ENCODE results near the gene R3HDM1.

The R3HDM1 gene

DNA sequence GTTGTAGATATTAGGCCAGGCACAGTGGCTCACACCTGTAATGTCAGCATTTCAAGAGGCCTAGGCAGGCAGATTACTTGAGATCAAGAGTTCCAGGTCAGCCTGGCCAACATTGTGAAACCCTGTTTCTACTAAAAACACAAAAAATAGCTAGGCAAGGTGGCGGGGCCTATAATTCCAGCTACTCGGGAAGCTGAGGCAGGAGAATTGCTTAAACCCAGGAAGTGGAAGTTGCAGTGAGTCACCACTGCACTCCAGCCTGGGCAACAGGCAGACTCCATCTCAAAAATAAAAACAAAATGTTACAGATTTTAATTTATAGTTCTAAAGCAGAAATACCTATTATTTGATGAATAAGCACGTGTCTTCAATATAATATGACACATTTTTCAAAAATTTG lies 144.7 kb downstream of the R3HDM1 start:
- H3K4me3 ChIP-seq (ENCODE audit: low read depth, low read length): no peak overlapping the region
- no peak overlapping the region for H2AK5ac ChIP-seq (ENCODE audit: low read length)
- no peak overlapping the region for H2AFZ ChIP-seq (ENCODE audit: insufficient read depth, low read length, poor library complexity)
- H3K18ac ChIP-seq (ENCODE audit: low read length): no peak overlapping the region
- no CpG with 5 or more reads among the region's 3 CpGs for WGBS (ENCODE audit: extremely low coverage, insufficient coverage, insufficient read length)
- no peak overlapping the region for H3K4me2 ChIP-seq (ENCODE audit: low read length)
- DNase-seq: peak in 1 of 2 donors; percentile 40
- H3K27me3 ChIP-seq (ENCODE audit: insufficient read depth, low read length): no peaks in the 10 kb centered on the region
- peaks cover 6 to 7% of the 10 kb centered on the region in 2 experiments for H3K36me3 ChIP-seq (ENCODE audit: control insufficient read depth in 1 of 2, insufficient read depth in 2 of 2, low read length in 2 of 2)
- no peak overlapping the region for H4K12ac ChIP-seq (ENCODE audit: low read depth, low read length)
- H2BK12ac ChIP-seq (ENCODE audit: low read length): no peak overlapping the region
- H3K9me3 ChIP-seq (ENCODE audit: insufficient read depth, low read depth, low read length): no peaks in the 10 kb centered on the region
- H3K27ac ChIP-seq (ENCODE audit: low read depth, low read length): no peak overlapping the region
- H3K4ac ChIP-seq (ENCODE audit: low read depth, low read length): no peak overlapping the region
- no peak overlapping the region for H4K8ac ChIP-seq (ENCODE audit: low read depth, low read length)
- H3K23ac ChIP-seq (ENCODE audit: low read length): no peak overlapping the region
- H3K4me1 ChIP-seq (ENCODE audit: control insufficient read depth in 1 of 2, insufficient read depth in 2 of 2, low read length in 2 of 2): no peaks in the 10 kb centered on the region
- H3K79me1 ChIP-seq (ENCODE audit: low read length): no peaks in the 10 kb centered on the region
- H2BK5ac ChIP-seq (ENCODE audit: low read depth, low read length, poor library complexity): no peak overlapping the region
- no peak overlapping the region for H4K91ac ChIP-seq (ENCODE audit: low read depth, low read length)
- H3K79me2 ChIP-seq (ENCODE audit: control insufficient read depth, insufficient read depth, low read length, poor library complexity): no peaks in the 10 kb centered on the region
- H3K9ac ChIP-seq (ENCODE audit: low read length): no peak overlapping the region
- no peak overlapping the region for H3K14ac ChIP-seq (ENCODE audit: low read length)
- H2BK120ac ChIP-seq (ENCODE audit: insufficient read depth, low read length, poor library complexity): no peak overlapping the region

DNA sequence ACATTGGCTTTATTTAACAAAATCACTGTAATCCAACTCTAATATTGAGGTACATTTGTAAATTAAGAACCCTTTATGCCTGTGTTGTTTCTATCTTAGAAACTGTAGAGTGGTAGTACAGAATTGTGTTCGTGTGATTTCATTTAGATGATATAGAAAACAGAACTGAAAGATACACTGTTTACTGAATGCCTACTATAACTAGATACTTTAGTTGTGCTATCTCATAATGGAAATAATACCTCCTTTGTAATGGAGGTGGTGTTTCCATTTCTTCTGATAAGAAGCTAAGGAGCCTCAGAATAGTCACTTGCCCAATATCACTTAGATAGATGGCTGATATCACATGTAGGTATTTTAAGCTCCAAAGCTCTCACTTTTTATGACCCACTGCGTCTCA lies 147.8 kb downstream of the R3HDM1 start:
- no peak overlapping the region for H2BK120ac ChIP-seq (ENCODE audit: insufficient read depth, low read length, poor library complexity)
- H3K36me3 ChIP-seq (ENCODE audit: control insufficient read depth in 1 of 2, insufficient read depth in 2 of 2, low read length in 2 of 2): peaks cover 4 to 5% of the 10 kb centered on the region in 2 experiments
- no peak overlapping the region for H3K9ac ChIP-seq (ENCODE audit: low read length)
- no peak overlapping the region for H2BK5ac ChIP-seq (ENCODE audit: low read depth, low read length, poor library complexity)
- H3K4me3 ChIP-seq (ENCODE audit: low read depth, low read length): no peak overlapping the region
- no peak overlapping the region for H4K8ac ChIP-seq (ENCODE audit: low read depth, low read length)
- H3K9me3 ChIP-seq (ENCODE audit: insufficient read depth, low read depth, low read length): no peaks in the 10 kb centered on the region
- no peak overlapping the region for H2AK5ac ChIP-seq (ENCODE audit: low read length)
- H4K12ac ChIP-seq (ENCODE audit: low read depth, low read length): no peak overlapping the region
- no peak for DNase-seq
- H3K23ac ChIP-seq (ENCODE audit: low read length): no peak overlapping the region
- H3K4ac ChIP-seq (ENCODE audit: low read depth, low read length): no peak overlapping the region
- no peak overlapping the region for H3K14ac ChIP-seq (ENCODE audit: low read length)
- WGBS (ENCODE audit: extremely low coverage, insufficient coverage, insufficient read length): no CpG with 5 or more reads among the region's 2 CpGs
- no peak overlapping the region for H2AFZ ChIP-seq (ENCODE audit: insufficient read depth, low read length, poor library complexity)
- no peaks in the 10 kb centered on the region for H3K4me1 ChIP-seq (ENCODE audit: control insufficient read depth in 1 of 2, insufficient read depth in 2 of 2, low read length in 2 of 2)
- no peak overlapping the region for H2BK12ac ChIP-seq (ENCODE audit: low read length)
- no peak overlapping the region for H3K4me2 ChIP-seq (ENCODE audit: low read length)
- no peaks in the 10 kb centered on the region for H3K79me1 ChIP-seq (ENCODE audit: low read length)
- no peaks in the 10 kb centered on the region for H3K79me2 ChIP-seq (ENCODE audit: control insufficient read depth, insufficient read depth, low read length, poor library complexity)
- no peak overlapping the region for H3K18ac ChIP-seq (ENCODE audit: low read length)
- H3K27ac ChIP-seq (ENCODE audit: low read depth, low read length): no peak overlapping the region
- no peak overlapping the region for H4K91ac ChIP-seq (ENCODE audit: low read depth, low read length)
- no peaks in the 10 kb centered on the region for H3K27me3 ChIP-seq (ENCODE audit: insufficient read depth, low read length)

DNA sequence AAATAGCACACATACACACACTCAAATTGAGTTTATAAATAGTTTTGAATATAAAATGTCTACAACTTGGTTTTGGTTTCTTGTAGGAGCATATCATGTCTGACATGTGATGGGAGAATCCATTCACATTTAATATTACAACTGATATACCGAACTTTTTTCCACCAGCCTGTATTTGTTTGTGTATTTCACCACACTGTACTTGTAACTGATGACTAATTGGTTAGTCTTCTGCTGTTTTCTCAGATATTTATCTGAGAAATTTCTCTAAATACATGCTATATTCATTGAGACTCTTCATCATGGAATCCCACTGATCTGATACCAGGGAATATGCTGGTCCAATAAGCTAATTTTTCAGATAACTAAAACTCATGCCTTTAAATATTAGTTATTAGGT lies 154.1 kb downstream of the R3HDM1 start:
- Histone ChIP-seq H2AK5ac (ENCODE audit: low read length) (no peak overlapping the region), H4K12ac (ENCODE audit: low read depth, low read length) (no peak overlapping the region), H3K4me2 (ENCODE audit: low read length) (no peak overlapping the region), H2AFZ (ENCODE audit: insufficient read depth, low read length, poor library complexity) (no peak overlapping the region), H3K4me3 (ENCODE audit: low read depth, low read length) (no peak overlapping the region), H2BK120ac (ENCODE audit: insufficient read depth, low read length, poor library complexity) (no peak overlapping the region), H3K36me3 (ENCODE audit: control insufficient read depth in 1 of 2, insufficient read depth in 2 of 2, low read length in 2 of 2) (peaks cover 4% of the 10 kb centered on the region in 2 experiments), H3K4ac (ENCODE audit: low read depth, low read length) (no peak overlapping the region), H2BK5ac (ENCODE audit: low read depth, low read length, poor library complexity) (no peak overlapping the region), H3K14ac (ENCODE audit: low read length) (no peak overlapping the region), H4K91ac (ENCODE audit: low read depth, low read length) (no peak overlapping the region), H3K27me3 (ENCODE audit: insufficient read depth, low read length) (no peaks in the 10 kb centered on the region), H3K9ac (ENCODE audit: low read length) (no peak overlapping the region), H3K18ac (ENCODE audit: low read length) (no peak overlapping the region), H3K9me3 (ENCODE audit: insufficient read depth, low read depth, low read length) (no peaks in the 10 kb centered on the region), H3K79me1 (ENCODE audit: low read length) (no peaks in the 10 kb centered on the region), H3K4me1 (ENCODE audit: control insufficient read depth in 1 of 2, insufficient read depth in 2 of 2, low read length in 2 of 2) (no peaks in the 10 kb centered on the region), H3K23ac (ENCODE audit: low read length) (no peak overlapping the region), H3K27ac (ENCODE audit: low read depth, low read length) (no peak overlapping the region), H2BK12ac (ENCODE audit: low read length) (no peak overlapping the region), H4K8ac (ENCODE audit: low read depth, low read length) (no peak overlapping the region), H3K79me2 (ENCODE audit: control insufficient read depth, insufficient read depth, low read length, poor library complexity) (no peaks in the 10 kb centered on the region)
- whole genome bisulfite sequencing (ENCODE audit: extremely low coverage, insufficient coverage, insufficient read length): no CpG with 5 or more reads among the region's 1 CpG
- peak; percentile 3 to 71 for DNase-seq

DNA sequence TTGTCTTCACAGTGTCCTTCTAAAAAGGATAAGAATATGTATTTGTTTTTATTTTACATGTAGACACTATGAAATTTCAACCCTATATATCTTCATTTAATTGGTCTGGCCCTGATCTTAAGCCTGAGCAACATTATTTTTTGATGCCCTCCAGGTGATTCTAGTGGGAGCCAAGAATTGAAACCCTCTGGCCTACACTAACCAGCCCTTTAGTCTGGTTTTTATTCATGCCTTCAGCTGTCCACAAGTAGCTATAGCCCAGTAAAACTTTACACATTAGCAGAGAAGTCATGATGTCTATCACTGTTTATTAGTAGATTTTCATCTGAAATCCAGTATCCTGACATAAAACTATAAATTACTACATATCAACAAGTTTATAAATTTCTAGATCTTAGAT lies 157.7 kb downstream of the R3HDM1 start:
- Histone ChIP-seq H2BK12ac (ENCODE audit: low read length) (no peak overlapping the region), H2BK120ac (ENCODE audit: insufficient read depth, low read length, poor library complexity) (no peak overlapping the region), H2BK5ac (ENCODE audit: low read depth, low read length, poor library complexity) (no peak overlapping the region), H3K9ac (ENCODE audit: low read length) (no peak overlapping the region), H3K4me1 (ENCODE audit: control insufficient read depth in 1 of 2, insufficient read depth in 2 of 2, low read length in 2 of 2) (no peaks in the 10 kb centered on the region), H3K79me2 (ENCODE audit: control insufficient read depth, insufficient read depth, low read length, poor library complexity) (no peaks in the 10 kb centered on the region), H3K9me3 (ENCODE audit: insufficient read depth, low read depth, low read length) (no peaks in the 10 kb centered on the region), H3K14ac (ENCODE audit: low read length) (no peak overlapping the region), H3K4ac (ENCODE audit: low read depth, low read length) (no peak overlapping the region), H3K27ac (ENCODE audit: low read depth, low read length) (no peak overlapping the region), H3K23ac (ENCODE audit: low read length) (no peak overlapping the region), H2AFZ (ENCODE audit: insufficient read depth, low read length, poor library complexity) (no peak overlapping the region), H3K4me2 (ENCODE audit: low read length) (no peak overlapping the region), H4K91ac (ENCODE audit: low read depth, low read length) (no peak overlapping the region), H3K27me3 (ENCODE audit: insufficient read depth, low read length) (no peaks in the 10 kb centered on the region), H2AK5ac (ENCODE audit: low read length) (no peak overlapping the region), H4K12ac (ENCODE audit: low read depth, low read length) (no peak overlapping the region), H3K4me3 (ENCODE audit: low read depth, low read length) (no peak overlapping the region), H3K18ac (ENCODE audit: low read length) (no peak overlapping the region), H3K79me1 (ENCODE audit: low read length) (no peaks in the 10 kb centered on the region), H3K36me3 (ENCODE audit: control insufficient read depth in 1 of 2, insufficient read depth in 2 of 2, low read length in 2 of 2) (peaks cover 0 to 2% of the 10 kb centered on the region in 2 experiments), H4K8ac (ENCODE audit: low read depth, low read length) (no peak overlapping the region)
- no peak for DNase-seq

Data from trophoblast cell (in vitro differentiated cells and primary cell).